Dermis lymphatic vessel endothelial cell (primary cell): Measurements from ENCODE around the gene RPS18. TPM values are rescaled to one million over a fixed set of nuclear protein-coding genes. Genes with fewer than 3 reads are reported as not detected.

Source experiments
- total RNA-seq: library from RNA; depleted of rRNA; stranded (reverse); fragments of >200 nt; gene quantifications from 2 replicates; pipeline ENCODE4 v1.2.1, GENCODE V29; 2014

The RPS18 gene
- 4,072 and 4,082 TPM in 2 replicates for total RNA-seq

DNA sequence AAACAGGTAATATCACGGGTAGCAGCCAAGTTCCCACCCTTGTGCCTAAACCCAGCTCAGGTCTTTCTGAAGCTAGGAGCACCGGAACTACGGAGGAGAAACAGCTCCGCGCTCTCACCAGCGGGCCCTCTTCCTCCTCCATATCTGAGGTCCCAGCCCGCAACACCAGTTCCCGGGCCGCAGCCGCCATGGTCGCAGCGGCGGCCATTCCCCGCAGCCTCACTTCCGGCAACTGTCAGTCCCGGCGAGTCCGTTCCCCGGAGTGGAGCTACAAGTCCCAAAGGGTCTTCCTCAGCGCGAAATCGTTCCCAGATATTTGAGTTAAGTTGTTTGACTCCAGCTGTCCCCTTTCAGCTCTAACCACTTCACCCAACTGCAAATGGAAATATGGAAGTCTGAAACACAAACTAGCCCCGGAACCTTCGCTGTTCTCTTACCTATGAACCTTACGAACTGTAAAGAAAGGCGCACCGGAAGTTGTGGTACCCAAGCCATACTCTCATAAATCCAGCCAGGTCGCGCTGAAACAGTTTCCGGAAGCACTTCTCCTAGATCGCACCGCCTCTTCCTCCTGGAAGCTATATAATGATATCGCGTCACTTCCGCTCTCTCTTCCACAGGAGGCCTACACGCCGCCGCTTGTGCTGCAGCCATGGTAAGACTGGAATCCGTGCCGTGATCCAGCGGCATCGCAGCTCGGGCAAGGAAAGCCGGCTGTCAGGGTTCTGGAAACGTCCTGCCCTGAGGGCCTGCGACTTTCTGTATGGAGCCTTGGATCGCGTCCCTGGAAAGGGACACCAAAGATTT lies at the start of gene RPS18, which contains the start of gene VPS52:
TSS of gene RPS18 (plus strand) at position 608 of the 807 bp plus-strand sequence. CDS start at position 653, 45 bp downstream.
TSS of gene VPS52 (minus strand) at position 409 of the 807 bp plus-strand sequence. CDS start at position 208, 201 bp downstream.

GRCh38 chr6:33276864-33277662 lies 5.2 kb downstream of the RPS18 start, which contains the start of gene B3GALT4:
B3GALT4 (plus strand) TSS chr6:33277123; CDS start chr6:33277420, 297 bp downstream.

GRCh38 chr6:33288921-33289783 lies 17.3 kb downstream of the RPS18 start, which contains the start of the genes PFDN6 and WDR46:
PFDN6 (plus strand) TSS chr6:33289601; CDS start chr6:33289857, 256 bp downstream.
WDR46 (minus strand) TSS chr6:33289239; CDS start chr6:33289170, 69 bp downstream.

GRCh38 chr6:33298773-33299236 lies 26.9 kb downstream of the RPS18 start, which contains the start of gene RGL2:
RGL2 (minus strand) TSS chr6:33298942; CDS start chr6:33298610, 332 bp downstream.

DNA sequence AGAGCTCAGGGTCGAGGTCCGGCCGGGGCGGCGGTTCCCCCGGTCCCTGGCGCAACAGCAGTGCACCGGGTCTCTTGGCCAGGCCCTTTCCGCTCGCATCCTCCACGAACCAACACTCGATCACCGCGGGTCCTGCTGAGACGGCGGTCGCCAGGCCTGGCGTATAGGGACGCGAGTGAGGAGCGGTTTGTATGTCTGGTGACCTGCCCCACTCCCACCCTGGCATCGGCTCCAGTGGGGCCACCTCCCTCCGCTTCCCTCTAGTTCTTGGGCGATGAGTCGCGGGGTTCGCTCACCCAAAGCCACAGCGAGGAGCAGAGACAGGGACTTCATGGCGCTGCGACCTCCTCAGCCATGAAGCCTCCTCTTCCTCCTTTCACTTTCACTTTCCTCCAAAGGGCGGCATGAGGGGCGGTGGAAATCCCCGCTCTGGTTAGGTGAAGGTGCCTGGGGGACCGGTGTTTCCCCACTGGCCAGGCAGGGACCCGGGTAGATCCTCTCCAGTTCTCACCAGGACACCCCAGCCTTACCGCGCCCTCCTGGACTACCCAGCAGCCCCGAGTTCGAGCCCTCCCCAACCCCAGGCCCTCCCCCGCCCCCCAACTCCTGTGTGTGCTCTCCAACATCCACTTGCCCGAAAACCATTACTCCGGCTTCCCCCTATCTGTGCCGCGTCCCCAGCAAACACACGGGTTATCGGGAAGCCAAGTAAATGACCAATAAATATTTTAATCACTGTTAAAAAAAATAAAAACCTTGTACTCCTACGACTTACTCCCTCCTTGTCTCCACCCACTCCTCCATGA lies 42.0 kb downstream of the RPS18 start, which contains the start of gene TAPBP:
TSS of gene TAPBP (minus strand) at position 370 of the 806 bp plus-strand sequence. CDS start at position 333, 37 bp downstream.

GRCh38 chr6:33317669-33318425 lies 46.0 kb downstream of the RPS18 start, which contains the start of gene ZBTB22:
ZBTB22 (minus strand) TSS chr6:33317744; CDS start chr6:33316916, 828 bp downstream.

Other genes with a start within 250 kb of the RPS18 start
- 4.6 and 6.9 TPM in 2 replicates for gene HLA-DPA1, start 198.4 kb upstream of the RPS18 start, total RNA-seq
- 10.0 and 16.6 TPM in 2 replicates for gene HLA-DPB1, start 196.1 kb upstream of the RPS18 start, total RNA-seq
- gene COL11A2, start 79.6 kb upstream of the RPS18 start, total RNA-seq, result 0.26 and 0.33 TPM in 2 replicates
- gene RXRB, start 71.4 kb upstream of the RPS18 start, total RNA-seq, result 19.8 and 24.4 TPM in 2 replicates
- gene SLC39A7, start 71.2 kb upstream of the RPS18 start, total RNA-seq, result 86.5 and 115 TPM in 2 replicates
- 8.2 and 9.4 TPM in 2 replicates for gene HSD17B8, start 67.4 kb upstream of the RPS18 start, total RNA-seq
- 24.7 and 25.6 TPM in 2 replicates for gene RING1, start 63.6 kb upstream of the RPS18 start, total RNA-seq
- 29.3 and 30.0 TPM in 2 replicates for gene VPS52, start 199 bp upstream of the RPS18 start, total RNA-seq
- gene B3GALT4, start 5.0 kb downstream of the RPS18 start, total RNA-seq, result 4.3 and 10.0 TPM in 2 replicates
- gene WDR46, start 17.2 kb downstream of the RPS18 start, total RNA-seq, result 61.7 and 63.3 TPM in 2 replicates
- 26.5 and 30.2 TPM in 2 replicates for gene PFDN6, start 17.5 kb downstream of the RPS18 start, total RNA-seq
- gene RGL2, start 26.9 kb downstream of the RPS18 start, total RNA-seq, result 55.5 and 57.6 TPM in 2 replicates
- gene TAPBP, start 42.0 kb downstream of the RPS18 start, total RNA-seq, result 44.0 and 48.9 TPM in 2 replicates
- gene ZBTB22, start 45.7 kb downstream of the RPS18 start, total RNA-seq, result 14.4 and 20.3 TPM in 2 replicates
- gene DAXX, start 50.9 kb downstream of the RPS18 start, total RNA-seq, result 37.4 and 54.5 TPM in 2 replicates
- gene KIFC1, start 119.7 kb downstream of the RPS18 start, total RNA-seq, result 3.1 and 3.8 TPM in 2 replicates
- 10.0 and 11.5 TPM in 2 replicates for gene PHF1, start 138.9 kb downstream of the RPS18 start, total RNA-seq
- 51.8 and 59.5 TPM in 2 replicates for gene CUTA, start 146.0 kb downstream of the RPS18 start, total RNA-seq
- gene SYNGAP1, start 148.0 kb downstream of the RPS18 start, total RNA-seq, result 1.7 and 2.9 TPM in 2 replicates
- 4.6 and 7.0 TPM in 2 replicates for gene ZBTB9, start 182.5 kb downstream of the RPS18 start, total RNA-seq